Stomach (tissue), 9 donors: ENCODE measurements around the gene ESR1. TPM values are rescaled to one million over a fixed set of nuclear protein-coding genes. Genes with fewer than 3 reads are reported as not detected.
"Not testable (repeated sequence)": the region's sequence is repeated elsewhere in the genome, so short reads cannot be mapped to it uniquely, and the experiment has no call there.

Experiments
- DNase-seq, 2 donors: peaks; one replicate each; pipeline versions ENCODE4 v3.0.0 to v3.0.0-alpha.2; 2013 to 2019
- H3K27ac ChIP-seq, 5 donors: fragments of 200-600 bp in 4 of 5; sonication (generic) in 4 of 5; one replicate each; pipeline ENCODE4 v1.5.1; 2013 to 2019; ENCODE audit warnings: mild to moderate bottlenecking in 1 of 5, moderate library complexity in 1 of 5
- H3K27me3 ChIP-seq, 3 donors: fragments of 200-600 bp; sonication (generic); one replicate each; pipeline ENCODE4 v1.5.1; 2017 to 2019; ENCODE audit warnings: mixed run types in 1 of 3
- H3K36me3 ChIP-seq, 4 donors: fragments of 200-600 bp; sonication (generic); 1 replicate in 3 of 4; 2 replicates in 1 of 4; pipeline ENCODE4 v1.5.1; 2016 to 2019
- H3K4me1 ChIP-seq, 4 donors: fragments of 200-600 bp; sonication (generic); one replicate each; pipeline ENCODE4 v1.5.1; 2016 to 2019
- H3K4me3 ChIP-seq, 4 donors: fragments of 200-600 bp; sonication (generic) in 3 of 4; one replicate each; pipeline ENCODE4 v1.5.1; 2016 to 2019; ENCODE audit warnings: mild to moderate bottlenecking in 1 of 4
- H3K9me3 ChIP-seq, 4 donors: fragments of 200-600 bp; sonication (generic); one replicate each; pipeline ENCODE4 v1.5.1; 2016 to 2019
- EP300 ChIP-seq: sonication (generic); formaldehyde crosslinking; IDR thresholded peaks from one replicate; pipeline ENCODE4 v1.6.1; 2017; ENCODE audit warnings: antibody characterized with exemption
- POLR2A ChIP-seq, 4 donors: fragments of 450-650 bp; IDR thresholded peaks; one replicate each; pipeline ENCODE4 v1.6.1; 2016; ENCODE audit warnings: antibody characterized with exemption in 4 of 4, control low read depth in 2 of 4, mild to moderate bottlenecking in 1 of 4, moderate library complexity in 1 of 4
- POLR2AphosphoS5 ChIP-seq, 3 donors: sonication (generic); formaldehyde crosslinking; IDR thresholded peaks; one replicate each; pipeline ENCODE4 v1.6.1; 2016; ENCODE audit warnings: antibody characterized with exemption in 3 of 3
- WGBS, 5 donors: extraction: QIAGEN DNeasy Blood & Tissue Kit in 3 of 5; methylation state at CpG; one replicate each; pipeline versions ENCODE4 v1.1.5 to v1.1.7; 2013 to 2018; 5-methylcytosine and 5-hydroxymethylcytosine counted together
- intact Hi-C: fragments of 100-400 bp; cut with DNase I; formaldehyde crosslinking; loops from one replicate; pipeline ENCODE4 v1.15.1; 2023; ENCODE audit warnings: low total_unique reads
- polyA plus RNA-seq, 3 donors: library from polyadenylated mRNA; stranded (reverse); fragments of 200-250 nt; gene quantifications; one replicate each; pipeline ENCODE4 v1.2.3, GENCODE V29; 2013
- total RNA-seq, 5 donors: library from RNA; depleted of rRNA; stranded (reverse); fragments of >200 nt; gene quantifications; one replicate each; pipeline versions ENCODE4 v1.1.0 to v1.2.3, GENCODE V29; 2014 to 2016
- TF ChIP-seq, protein P1 (sequence below), 7 experiments: fragments of 450-650 bp in 4 of 7; fragments of 200-600 bp in 3 of 7; sonication (generic) in 3 of 7; IDR thresholded peaks; one replicate each; pipeline ENCODE4 v1.5.1; 2016 to 2019; ENCODE audit warnings: antibody characterized with exemption in 7 of 7, control low read depth in 2 of 7, mild to moderate bottlenecking in 1 of 7
- donor health status: healthy with polysubstance abuse.
- donor health status: Bipolar disorder and iron deficiency.
- donor health status: healthy.

ESR1 gene
- total and polyA plus RNA-seq, 8 donors = 0.05 to 2.0 (median 1.8) TPM; not detected in 3

DNA sequence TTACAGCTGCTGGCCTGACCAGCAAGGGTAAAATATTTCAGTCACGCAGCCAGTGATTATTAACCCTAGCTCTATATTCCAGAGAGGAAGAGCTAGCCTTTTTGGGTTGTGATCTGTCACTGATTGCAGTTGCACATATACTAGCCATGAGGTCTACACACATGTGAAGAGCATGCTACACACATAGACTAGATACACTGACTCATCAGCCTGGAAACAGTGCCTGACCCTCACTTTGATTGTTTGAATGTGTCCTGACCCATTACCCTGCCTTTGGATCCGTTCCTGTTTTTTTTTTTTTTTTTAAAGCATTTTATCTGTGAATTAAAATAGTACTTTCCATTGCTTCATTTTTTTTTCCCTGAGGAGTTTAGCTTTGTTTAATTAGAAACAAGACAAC lies 50.8 kb downstream of the ESR1 start:
- intact Hi-C loops = no loop called here
- Histone ChIP-seq H3K27me3 (no peaks in the 10 kb centered on the region), H3K4me3 (no peak overlapping the region), H3K9me3 (no peaks in the 10 kb centered on the region), H3K4me1 (no peaks in the 10 kb centered on the region), H3K36me3 (no peaks in the 10 kb centered on the region), H3K27ac (no peak overlapping the region)
- no peak for DNase-seq
- WGBS, 5 donors = 55 to 76% (median 68%) methylated on average over 2 of the region's 2 CpGs
- TF ChIP-seq POLR2AphosphoS5 (IDR thresholded peaks at IDR 0.05) = no peak
- TF ChIP-seq, protein P1, sequence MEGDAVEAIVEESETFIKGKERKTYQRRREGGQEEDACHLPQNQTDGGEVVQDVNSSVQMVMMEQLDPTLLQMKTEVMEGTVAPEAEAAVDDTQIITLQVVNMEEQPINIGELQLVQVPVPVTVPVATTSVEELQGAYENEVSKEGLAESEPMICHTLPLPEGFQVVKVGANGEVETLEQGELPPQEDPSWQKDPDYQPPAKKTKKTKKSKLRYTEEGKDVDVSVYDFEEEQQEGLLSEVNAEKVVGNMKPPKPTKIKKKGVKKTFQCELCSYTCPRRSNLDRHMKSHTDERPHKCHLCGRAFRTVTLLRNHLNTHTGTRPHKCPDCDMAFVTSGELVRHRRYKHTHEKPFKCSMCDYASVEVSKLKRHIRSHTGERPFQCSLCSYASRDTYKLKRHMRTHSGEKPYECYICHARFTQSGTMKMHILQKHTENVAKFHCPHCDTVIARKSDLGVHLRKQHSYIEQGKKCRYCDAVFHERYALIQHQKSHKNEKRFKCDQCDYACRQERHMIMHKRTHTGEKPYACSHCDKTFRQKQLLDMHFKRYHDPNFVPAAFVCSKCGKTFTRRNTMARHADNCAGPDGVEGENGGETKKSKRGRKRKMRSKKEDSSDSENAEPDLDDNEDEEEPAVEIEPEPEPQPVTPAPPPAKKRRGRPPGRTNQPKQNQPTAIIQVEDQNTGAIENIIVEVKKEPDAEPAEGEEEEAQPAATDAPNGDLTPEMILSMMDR (IDR thresholded peaks at IDR 0.05) = no peak
- no peak for TF ChIP-seq EP300
- no peak for TF ChIP-seq POLR2A (IDR thresholded peaks at IDR 0.05)

DNA sequence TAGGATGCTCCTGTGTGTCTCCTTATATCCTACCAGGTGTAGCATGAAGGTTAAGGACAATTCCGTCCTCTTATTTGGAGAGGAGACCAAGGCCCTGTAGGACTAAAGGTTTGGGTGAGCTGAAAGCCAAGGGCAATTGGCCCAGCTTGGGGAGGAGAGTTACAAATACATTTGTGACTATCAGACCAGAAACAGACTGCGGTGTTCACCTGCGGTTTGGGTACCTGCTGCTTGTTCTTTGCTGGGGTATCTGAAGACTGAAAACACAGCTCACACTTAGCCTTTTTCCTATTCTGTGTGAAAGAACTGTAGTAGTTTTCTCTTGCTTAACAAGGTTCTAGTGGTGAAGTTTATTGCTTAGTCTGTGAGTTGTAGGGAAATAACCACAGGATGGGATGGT lies 55.0 kb downstream of the ESR1 start:
- no peak for DNase-seq
- Histone ChIP-seq H3K27me3 (no peaks in the 10 kb centered on the region), H3K27ac (no peak overlapping the region), H3K36me3 (no peaks in the 10 kb centered on the region), H3K4me1 (no peaks in the 10 kb centered on the region), H3K4me3 (no peak overlapping the region), H3K9me3 (no peaks in the 10 kb centered on the region)
- WGBS, 5 donors = 85 to 100% (median 91%) methylated on average over 3 of the region's 3 CpGs
- intact Hi-C loops = no loop called here
- TF ChIP-seq POLR2A (IDR thresholded peaks at IDR 0.05) = no peak
- TF ChIP-seq, protein P1 (IDR thresholded peaks at IDR 0.05) = no peak

DNA sequence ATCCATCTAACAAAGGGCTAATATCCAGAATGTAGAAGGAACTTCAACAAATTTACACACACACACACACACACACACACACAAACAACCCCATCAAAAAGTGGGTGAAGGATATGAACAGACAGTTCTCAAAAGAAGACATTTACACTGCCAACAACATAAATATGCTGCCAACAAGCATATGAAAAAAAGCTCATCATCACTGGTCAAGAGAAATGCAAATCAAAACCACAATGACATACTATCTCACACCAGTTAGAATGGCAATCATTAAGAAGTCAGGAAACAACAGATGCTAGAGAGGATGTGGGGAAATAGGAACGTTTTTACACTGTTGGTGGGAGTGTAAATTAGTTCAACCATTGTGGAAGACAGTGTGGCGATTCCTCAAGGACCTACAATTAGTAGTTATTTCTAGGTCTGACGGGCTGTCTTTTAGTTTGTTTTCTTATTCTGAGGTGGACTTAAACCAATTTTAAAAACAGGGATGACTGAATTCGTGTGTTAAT lies 59.9 kb downstream of the ESR1 start:
- H3K27me3 ChIP-seq, H3K4me3 ChIP-seq, H3K4me1 ChIP-seq, H3K9me3 ChIP-seq, intact Hi-C loops, DNase-seq, H3K27ac ChIP-seq, H3K36me3 ChIP-seq: not testable (repeated sequence)
- WGBS, 5 donors = 50 to 58% (median 51%) methylated on average over 4 of the region's 4 CpGs

DNA sequence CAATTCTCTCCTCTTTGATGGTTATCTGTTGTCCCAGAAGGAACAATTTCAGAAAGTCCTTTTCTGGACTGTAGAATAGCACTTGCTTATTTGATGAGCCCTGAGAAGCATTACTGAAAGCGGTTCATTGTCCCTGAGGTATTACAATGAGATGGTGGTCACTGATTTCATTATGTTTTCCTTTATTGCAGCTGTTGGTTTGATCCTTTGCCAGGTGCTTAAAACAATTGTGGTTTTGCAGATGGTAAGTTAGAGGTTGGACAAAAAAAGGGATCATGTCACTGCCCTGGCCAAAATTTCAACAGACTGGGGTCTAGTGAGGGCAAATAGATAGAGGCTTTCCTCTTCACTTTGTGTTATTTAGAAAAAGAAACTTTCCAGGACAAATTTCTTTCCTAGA lies 61.9 kb downstream of the ESR1 start:
- Histone ChIP-seq H3K9me3 (no peaks in the 10 kb centered on the region), H3K27me3 (no peaks in the 10 kb centered on the region), H3K27ac (no peak overlapping the region), H3K36me3 (no peaks in the 10 kb centered on the region), H3K4me3 (no peak overlapping the region), H3K4me1 (no peaks in the 10 kb centered on the region)
- TF ChIP-seq POLR2AphosphoS5 (IDR thresholded peaks at IDR 0.05) (no peak), POLR2A (IDR thresholded peaks at IDR 0.05) (no peak), EP300 (no peak)
- TF ChIP-seq, protein P1 (IDR thresholded peaks at IDR 0.05) = no peak
- 41 to 85% (median 80%) methylated on average over 1 of the region's 1 CpG for WGBS, 5 donors
- intact Hi-C loops = no loop called here
- DNase-seq = no peak

DNA sequence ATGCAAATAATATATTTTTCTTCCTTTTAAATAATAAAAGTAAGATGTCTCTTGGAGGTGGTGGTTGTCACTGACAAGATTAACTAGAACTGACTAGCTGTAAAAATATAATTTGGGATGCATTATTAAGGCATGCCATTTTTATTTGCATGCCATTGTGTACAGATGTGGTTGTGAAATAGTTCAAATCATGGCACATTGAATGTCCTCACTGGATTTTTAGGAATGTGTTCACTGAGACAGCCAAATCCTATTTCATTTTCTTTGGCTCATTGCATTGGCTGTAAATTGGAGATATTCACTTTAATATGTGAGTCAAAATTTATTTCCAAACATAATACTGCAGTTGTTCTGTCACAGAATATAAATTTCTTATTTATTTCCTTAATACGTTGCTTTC lies 62.3 kb downstream of the ESR1 start:
- WGBS, 5 donors = 48 to 73% (median 65%) methylated on average over 1 of the region's 1 CpG
- TF ChIP-seq, protein P1 (IDR thresholded peaks at IDR 0.05) = no peak
- no peak for TF ChIP-seq POLR2A (IDR thresholded peaks at IDR 0.05)
- TF ChIP-seq POLR2AphosphoS5 (IDR thresholded peaks at IDR 0.05) = no peak
- no peak for TF ChIP-seq EP300
- H3K36me3 ChIP-seq = no peaks in the 10 kb centered on the region

More for the DNA sequence above, 62.3 kb downstream of the ESR1 start:
- Histone ChIP-seq H3K27ac (no peak overlapping the region), H3K27me3 (no peaks in the 10 kb centered on the region), H3K9me3 (no peaks in the 10 kb centered on the region), H3K4me3 (no peak overlapping the region), H3K4me1 (no peaks in the 10 kb centered on the region)
- DNase-seq = no peak
- intact Hi-C loops = no loop called here
